ENCODE measurements around the gene MYH10.

Gene MYH10

GRCh38 chr17:8647956-8648355 is 17.4 kb upstream of the MYH10 start:
- no peak for DNase-seq

GRCh38 chr17:8647202-8647601 is 16.7 kb upstream of the MYH10 start:
- DNase-seq: no peak

- no peak for DNase-seq
Observed at GRCh38 chr17:8644507-8644902, 14.0 kb upstream of the MYH10 start.

DNA sequence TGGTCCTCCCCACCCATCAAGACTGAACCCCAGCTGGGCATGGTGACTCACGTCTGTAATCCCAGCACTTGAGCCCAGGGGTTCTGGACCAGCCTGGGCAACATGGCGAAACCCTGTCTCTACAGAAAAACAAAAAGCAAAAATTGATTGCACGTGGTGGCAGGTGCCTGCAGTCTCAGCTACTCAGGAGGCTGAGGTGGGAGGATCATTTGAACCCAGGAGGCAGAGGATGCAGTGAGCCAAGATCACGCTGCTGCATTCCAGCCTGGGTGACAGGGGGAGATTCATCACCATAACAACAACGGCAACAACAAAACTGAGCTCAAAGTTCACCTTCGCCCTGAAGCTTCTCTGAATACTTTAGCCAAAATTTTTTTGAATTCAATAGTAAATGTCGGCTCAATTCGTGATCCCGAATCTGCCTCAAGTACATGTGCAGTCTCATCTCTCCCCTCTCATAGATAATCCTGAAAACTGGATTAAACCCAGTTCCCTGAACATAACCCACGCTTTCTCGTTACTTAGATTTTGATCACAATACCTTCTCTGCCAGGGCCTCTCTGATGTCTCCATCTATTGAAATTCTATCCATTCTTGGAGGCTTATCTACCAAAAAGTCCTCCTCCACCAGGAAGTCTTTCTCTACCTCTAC is 13.5 kb upstream of the MYH10 start:
- DNase-seq: no peak

GRCh38 chr17:8639709-8640108 is 9.2 kb upstream of the MYH10 start:
- no peak for DNase-seq

DNA sequence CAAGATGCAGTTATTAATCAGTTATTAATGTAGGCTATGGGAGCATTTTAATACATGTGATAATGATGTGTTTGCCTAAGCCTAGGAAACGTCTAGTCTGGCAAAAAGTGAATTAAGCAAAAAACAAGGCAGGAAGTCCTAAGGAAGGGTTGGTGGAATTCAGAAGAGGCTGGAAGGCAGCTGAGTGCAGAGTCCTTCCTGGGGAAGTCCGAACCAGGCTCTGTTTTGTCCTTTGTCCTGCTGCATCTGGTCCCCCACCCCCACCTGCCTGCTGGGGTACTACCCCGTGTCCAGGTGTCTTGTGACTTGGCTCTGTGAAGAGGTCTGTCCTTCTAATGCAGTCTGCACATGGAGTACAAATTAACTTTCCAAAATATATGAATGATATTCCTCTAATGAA is 1.5 kb upstream of the MYH10 start:
- no peak for DNase-seq

- no peak for DNase-seq
Observed at GRCh38 chr17:8631554-8631877, 991 bp upstream of the MYH10 start.

DNA sequence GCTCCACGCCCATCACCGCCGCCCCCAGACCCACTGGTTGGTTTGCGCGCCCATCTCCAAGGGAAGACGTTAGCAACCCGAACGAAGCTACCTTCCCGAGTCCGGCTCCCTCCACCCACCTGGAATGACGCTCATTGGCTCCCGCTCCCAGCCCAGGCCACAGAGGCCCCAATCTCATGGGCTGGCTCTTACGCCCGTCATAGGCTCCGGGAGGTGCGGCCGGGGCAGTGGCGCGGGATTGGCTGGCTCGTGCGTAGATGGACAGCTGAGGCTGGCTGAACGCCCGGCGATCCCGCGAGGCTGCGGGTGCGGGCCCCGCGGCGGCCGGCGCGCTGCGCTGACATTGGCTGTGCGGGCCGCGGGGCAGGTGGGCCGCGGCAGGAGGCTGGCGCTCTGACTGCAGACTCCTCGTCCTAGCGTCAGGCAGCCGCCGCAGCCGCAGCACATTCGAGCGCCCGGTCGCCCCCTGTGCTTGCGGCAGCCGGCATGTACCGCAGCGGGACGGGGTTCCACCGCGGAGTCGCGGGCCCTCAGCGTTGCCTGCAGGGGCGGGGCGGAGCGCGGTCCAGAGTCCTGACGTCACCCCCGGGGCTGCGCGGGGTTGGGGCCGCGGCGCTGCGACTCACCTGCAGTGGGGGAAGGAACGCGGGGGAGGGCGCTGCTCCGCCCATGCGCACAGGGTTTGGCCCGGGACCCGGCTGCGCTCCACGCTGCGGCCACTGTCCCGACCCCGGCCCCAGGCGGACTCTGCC is 453 bp upstream of the MYH10 start:
- peak; percentile 95 for DNase-seq

DNA sequence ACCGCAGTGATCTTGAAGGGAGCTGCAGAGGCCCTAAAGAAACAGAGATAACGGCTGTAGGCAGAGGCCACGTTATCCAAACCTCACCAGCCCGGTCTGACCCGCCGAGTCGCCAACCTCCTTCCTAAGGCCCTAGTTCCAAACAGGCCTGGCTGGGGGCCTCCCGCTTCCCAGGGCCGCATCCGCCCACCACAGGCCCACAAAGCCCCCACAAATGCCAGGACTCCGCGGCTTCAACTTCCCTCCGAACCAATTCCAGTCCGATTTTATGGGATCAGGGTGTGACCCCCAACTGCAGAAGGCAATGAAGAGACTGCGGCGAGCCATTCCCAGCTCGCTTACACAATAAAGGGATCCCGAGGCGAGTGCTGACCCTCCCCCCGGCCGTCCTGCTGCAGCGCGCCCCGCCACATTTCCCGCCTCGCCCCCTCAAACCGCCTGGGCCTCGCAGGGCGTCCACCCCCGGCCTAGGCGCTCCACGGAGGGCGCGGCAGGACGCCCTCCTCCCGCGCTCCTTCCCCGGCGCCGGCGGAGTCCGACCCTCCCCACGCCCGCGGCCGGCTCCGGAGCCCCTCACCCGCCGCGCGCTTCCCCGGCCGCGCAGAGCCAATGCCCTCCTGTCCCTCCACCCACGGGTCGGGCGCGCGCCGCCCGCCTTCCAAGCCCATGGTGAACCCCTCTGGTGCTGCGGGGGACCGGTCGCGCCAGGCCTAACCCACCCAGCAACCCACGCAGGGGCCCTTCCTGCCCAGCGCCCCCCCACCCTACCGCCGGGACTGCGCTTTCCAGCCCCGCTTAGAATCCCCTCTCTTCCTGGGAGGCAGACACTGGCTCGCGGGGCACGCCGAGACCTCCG is 926 bp downstream of the MYH10 start:
- DNase-seq: no peak

- no peak for DNase-seq
Observed at GRCh38 chr17:8628609-8629169, 1.8 kb downstream of the MYH10 start.

DNA sequence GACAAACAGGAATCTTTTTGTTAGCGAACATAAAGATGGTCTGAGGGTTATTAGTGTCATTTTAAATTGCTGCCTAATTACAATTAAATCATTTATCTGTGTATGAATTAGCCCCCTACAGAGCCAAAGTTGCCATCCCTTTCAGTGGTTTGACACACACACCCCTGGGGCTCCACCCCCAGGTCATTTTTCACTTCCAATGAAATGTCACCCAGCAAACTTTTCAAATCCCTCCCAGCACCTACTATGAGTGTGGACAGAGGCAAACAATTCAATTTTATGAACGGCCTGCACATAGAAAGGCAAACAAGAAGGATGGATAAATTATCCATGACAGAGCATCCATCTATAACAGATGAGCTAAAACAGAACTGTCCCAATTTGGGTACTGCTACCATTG is 2.4 kb downstream of the MYH10 start:
- DNase-seq: no peak

- DNase-seq: no peak
Observed at GRCh38 chr17:8623591-8623990, 6.9 kb downstream of the MYH10 start.

DNA sequence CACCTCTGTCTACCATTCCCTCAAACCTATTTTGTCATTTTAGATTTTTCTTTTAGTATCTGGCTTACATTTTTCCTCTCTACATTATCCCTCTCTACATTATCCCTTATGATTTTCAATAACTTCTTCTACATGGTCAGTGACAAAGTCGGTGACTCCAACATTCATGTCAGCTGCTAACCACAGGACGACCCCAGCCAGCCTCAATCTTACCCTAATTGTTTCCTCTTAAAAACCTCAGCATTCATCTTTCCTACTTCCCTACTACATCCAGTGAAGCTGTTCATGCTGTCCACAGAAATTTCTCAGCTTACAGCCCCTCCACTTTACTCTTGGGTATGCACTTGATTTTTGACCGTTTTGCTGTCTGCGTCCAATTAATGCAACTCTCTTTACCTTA is 8.3 kb downstream of the MYH10 start:
- DNase-seq: no peak

DNA sequence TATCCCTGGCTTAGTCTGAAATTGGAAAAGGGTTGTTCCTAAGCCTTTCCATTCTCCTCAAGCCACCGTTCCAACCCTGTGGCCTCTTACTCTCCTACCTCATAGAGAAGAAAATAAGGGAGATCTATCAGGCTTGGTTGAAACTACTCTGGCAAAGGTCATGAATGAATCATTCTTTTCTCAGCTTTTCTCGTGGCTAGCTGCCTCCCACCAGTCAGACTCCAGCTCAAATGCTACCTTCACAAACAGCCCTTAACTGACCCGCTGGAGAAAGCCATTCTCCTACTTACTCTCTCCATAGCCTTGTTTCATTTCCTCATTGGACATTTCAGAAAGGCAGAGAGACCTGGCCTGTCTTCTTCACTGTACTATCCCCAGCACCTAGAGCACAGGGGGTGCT is 8.9 kb downstream of the MYH10 start:
- no peak for DNase-seq

GRCh38 chr17:8619294-8619693 is 11.2 kb downstream of the MYH10 start:
- DNase-seq: no peak

DNA sequence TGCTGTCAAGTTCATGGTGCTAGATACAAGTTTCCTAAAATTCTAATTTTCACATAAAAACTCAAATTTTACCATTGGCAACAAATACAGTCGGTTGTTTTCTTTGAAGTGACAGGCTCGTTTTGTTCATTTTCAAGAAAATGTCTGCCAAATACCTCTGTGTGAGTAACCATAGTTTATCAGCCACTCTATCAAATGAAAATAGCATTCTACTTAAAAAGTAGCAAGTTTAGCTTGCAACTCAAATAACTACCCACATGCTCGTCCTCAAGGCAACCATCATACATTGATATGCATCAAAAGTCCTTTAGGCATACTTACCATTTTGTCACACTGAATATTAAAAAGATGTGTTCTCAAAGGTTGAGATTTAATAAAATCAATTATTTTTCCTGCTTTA is 11.7 kb downstream of the MYH10 start:
- no peak for DNase-seq

DNA sequence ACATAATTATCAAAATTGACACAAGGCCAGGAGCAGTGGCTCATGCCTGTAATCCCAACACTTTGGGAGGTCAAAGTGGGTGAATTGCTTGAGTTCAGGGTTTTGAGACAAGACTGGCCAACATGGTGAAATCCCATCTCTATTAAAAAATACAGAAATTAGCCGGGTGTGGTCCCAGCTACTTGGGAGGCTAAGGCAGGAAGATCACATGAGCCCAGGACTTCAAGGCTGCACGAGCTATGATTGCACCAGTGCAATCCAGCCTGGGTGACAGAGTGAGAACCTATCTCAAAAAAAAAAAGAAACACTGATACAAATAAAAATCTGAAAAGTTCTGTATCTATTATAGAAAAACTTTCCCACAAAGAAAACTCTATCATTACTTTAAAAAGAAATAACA is 15.5 kb downstream of the MYH10 start:
- no peak for DNase-seq

DNA sequence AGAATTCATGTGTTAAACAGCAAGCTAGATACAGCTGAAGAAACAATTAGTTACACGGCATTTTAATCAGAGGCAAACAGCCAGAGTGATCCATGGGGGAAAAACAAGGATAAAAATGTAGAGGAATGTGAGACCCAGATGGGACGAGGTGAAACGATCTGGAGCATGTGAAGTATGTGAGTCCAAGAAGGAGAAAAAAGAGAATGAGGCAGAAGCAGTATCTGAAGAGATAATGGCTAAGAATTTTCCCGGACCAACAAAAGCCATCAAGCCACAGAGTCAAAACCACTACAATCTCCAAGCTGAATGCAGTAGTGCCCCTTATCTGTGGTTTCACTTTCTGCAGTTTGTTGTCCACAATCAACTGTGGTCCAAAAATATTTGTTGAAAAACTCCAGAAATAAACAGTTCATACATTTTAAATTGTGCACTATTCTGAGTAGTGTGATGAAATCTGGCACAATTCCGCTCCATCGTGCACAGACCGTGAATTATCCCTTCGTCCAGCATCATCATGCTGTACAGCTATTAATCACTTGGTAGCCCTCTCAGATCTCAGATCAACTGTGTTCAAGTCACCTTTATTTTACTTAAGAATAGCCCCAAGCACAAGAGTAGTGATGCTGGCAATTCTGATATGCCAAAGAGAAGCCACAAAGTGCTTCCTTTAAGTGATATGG is 18.8 kb downstream of the MYH10 start:
- no peak for DNase-seq

- DNase-seq: no peak
Observed at GRCh38 chr17:8611137-8611536, 19.4 kb downstream of the MYH10 start.

DNA sequence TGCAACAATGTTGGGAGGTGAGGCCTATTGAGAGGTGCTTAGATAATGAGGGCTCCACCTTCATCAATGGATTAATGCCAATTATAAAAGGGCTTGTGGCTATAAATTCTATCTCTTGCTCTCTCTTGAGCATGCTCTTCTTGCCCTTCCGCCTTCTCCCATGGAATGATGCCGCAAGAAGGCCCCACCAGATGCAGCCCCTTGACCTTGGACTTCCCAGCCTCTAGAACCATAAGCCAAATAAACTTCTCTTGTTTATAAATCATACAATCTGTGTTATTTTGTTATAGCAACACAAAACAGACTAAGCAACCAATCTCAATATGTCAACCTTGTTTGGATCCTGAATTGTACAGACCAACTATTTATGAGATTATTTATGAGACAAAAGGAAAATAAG is 20.0 kb downstream of the MYH10 start:
- DNase-seq: no peak

- DNase-seq: no peak
Observed at GRCh38 chr17:8609910-8610309, 20.6 kb downstream of the MYH10 start.

DNA sequence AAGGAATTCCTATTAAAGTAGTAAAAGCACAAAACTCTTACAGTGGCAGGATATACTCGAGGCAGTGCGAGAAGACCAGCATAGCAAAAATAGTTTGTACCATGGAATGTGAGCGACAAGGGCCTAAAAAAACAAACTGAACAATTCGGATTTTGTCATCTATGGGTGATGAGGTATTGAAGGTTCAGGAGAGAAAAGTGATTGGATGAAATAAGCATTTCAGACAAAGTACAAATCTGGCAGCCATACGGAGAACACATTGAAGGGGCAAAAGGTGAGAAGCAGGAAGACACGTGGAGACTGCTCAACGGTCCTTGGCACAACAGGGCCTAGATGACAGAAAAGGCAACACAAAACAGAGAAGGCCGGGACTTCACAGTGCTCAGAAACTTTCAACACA is 22.5 kb downstream of the MYH10 start:
- DNase-seq: no peak

DNA sequence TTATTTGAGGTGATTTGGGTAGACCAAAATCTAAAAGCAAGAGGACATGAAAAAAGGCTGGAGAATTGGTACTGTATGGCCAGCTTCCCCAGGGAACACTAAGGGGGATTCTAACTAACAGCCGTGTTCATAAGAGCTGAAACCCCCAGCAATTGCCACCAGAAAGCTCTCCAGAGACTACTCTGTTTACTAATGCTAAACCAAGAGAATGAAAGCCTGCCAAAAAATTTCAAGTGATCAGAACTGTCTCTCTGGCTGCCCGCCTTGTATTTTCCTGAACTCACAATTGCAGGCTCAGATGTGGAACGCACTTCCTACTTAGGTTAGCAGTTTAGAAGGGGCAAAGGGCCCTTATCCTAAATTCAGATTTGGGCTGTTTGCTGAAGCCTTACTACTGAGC is 24.1 kb downstream of the MYH10 start:
- no peak for DNase-seq

Data from DMS153 (cell line).